Prostate gland (tissue), 2 donors: ENCODE measurements around the gene IL3RA.

Source experiments
- CTCF ChIP-seq, 4 experiments: fragments of 200-600 bp in 2 of 4; fragments of 450-650 bp in 2 of 4; sonication (generic) in 2 of 4; IDR thresholded peaks; 1 replicate in 3 of 4; 2 replicates in 1 of 4; pipeline ENCODE4 v1.5.1; 2016 to 2019; ENCODE audit warnings: antibody characterized with exemption in 4 of 4, mild to moderate bottlenecking in 2 of 4, moderate library complexity in 2 of 4
- POLR2A ChIP-seq: fragments of 450-650 bp; IDR thresholded peaks from one replicate; pipeline ENCODE4 v1.6.1; 2016; ENCODE audit warnings: antibody characterized with exemption, mild to moderate bottlenecking
- POLR2AphosphoS5 ChIP-seq: sonication (generic); formaldehyde crosslinking; IDR thresholded peaks from one replicate; pipeline ENCODE4 v1.6.1; 2017; ENCODE audit warnings: antibody characterized with exemption

GRCh38 chrX:1300449-1300848 lies 36.1 kb upstream of the IL3RA start:
- TF ChIP-seq CTCF (IDR thresholded peaks at IDR 0.05): no peak
- TF ChIP-seq POLR2AphosphoS5: no peak
- TF ChIP-seq POLR2A: no peak
